Activated B cell treated with CpG ODN at 0.5 μM for 24 hours (primary cell): Measurements from ENCODE around the gene RIMKLB. TPM values are rescaled to one million over a fixed set of nuclear protein-coding genes. Genes with fewer than 3 reads are reported as not detected.

Experiments
- ATAC-seq: fragments of 200-7000 bp; cut with Tn5 transposase; one replicate; pipeline ENCODE4 v1.10.0; 2021; ENCODE audit warnings: low read depth, mild to moderate bottlenecking, moderate library complexity
- CTCF ChIA-PET: fragments of 350-600 bp; sonication (Branson Sonifier 250); formaldehyde crosslinking; loops from one replicate; lab custom pipeline; 2021; ENCODE audit warnings: antibody characterized with exemption; lab: Charles Lee
- POLR2A ChIA-PET: fragments of 350-600 bp; sonication (Branson Sonifier 250); formaldehyde crosslinking; loops from one replicate; lab custom pipeline; 2021; ENCODE audit warnings: antibody characterized with exemption; lab: Charles Lee
- DNase-seq: peaks from one replicate; pipeline ENCODE4 v3.0.0; 2022
- H3K27ac Mint-ChIP-seq: one replicate; pipeline ENCODE4 v1.8.0; 2020; ENCODE audit warnings: mixed read lengths
- H3K27me3 Mint-ChIP-seq: one replicate; pipeline ENCODE4 v1.8.0; 2021; ENCODE audit warnings: mixed read lengths
- H3K36me3 Mint-ChIP-seq: one replicate; pipeline ENCODE4 v1.8.0; 2021; ENCODE audit warnings: low read depth, mixed read lengths
- H3K4me1 Mint-ChIP-seq: one replicate; pipeline ENCODE4 v1.8.0; 2021; ENCODE audit warnings: mixed read lengths
- H3K4me3 Mint-ChIP-seq: one replicate; pipeline ENCODE4 v1.8.0; 2020; ENCODE audit warnings: mild to moderate bottlenecking, mixed read lengths
- H3K9me3 Mint-ChIP-seq: one replicate; pipeline ENCODE4 v1.8.0; 2020; ENCODE audit warnings: mixed read lengths
- intact Hi-C: fragments of 100-400 bp; cut with micrococcal nuclease; formaldehyde crosslinking; loops from one replicate; pipeline ENCODE4 v1.15.1; 2024
- total RNA-seq: library from RNA; stranded (reverse); gene quantifications from 2 replicates; pipeline ENCODE4 v1.2.3, GENCODE V29; 2022
- TF ChIP-seq, protein P1 (sequence below): fragments of 200-600 bp; IDR thresholded peaks from one replicate; pipeline ENCODE4 v1.8.0; 2022; ENCODE audit warnings: antibody characterized with exemption, mild to moderate bottlenecking

The RIMKLB gene
- total RNA-seq, 1 donor from 2014 or later, result 31.9 TPM

DNA sequence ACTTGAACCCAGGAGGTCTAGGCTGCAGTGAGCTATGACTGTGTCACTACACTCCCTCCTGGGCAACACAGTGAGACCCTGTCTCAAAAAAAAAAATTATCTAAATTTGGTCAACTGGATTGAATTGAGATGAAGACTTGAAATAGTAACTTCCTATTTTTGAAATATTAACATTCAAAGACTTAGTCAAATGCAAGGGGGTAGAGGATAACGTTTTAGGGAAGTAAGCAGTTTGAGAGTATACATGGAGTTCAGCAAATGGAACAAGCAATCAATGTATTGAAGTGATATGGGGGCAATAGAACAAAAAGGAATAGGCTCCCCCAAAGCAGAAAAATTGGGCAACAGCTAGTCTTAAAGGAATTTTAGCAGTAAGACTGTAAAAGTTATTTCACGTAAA, 30.5 kb upstream of the RIMKLB start:
- peaks cover 2% of the 10 kb centered on the region for H3K27me3 Mint-ChIP-seq
- CTCF ChIA-PET, result interaction anchor here (0.6 kb wide), 1 partner anchor 194 kb away, joined by 3 read pairs; no protein-coding TSS in a partner anchor
- intact Hi-C loops, result no loop called here
- peak; percentile 40 for ATAC-seq
- H3K4me1 Mint-ChIP-seq, result peaks cover 14% of the 10 kb centered on the region
- H3K9me3 Mint-ChIP-seq, result peaks cover 3% of the 10 kb centered on the region
- no peaks in the 10 kb centered on the region for H3K36me3 Mint-ChIP-seq
- no peak overlapping the region for H3K27ac Mint-ChIP-seq
- no peak for DNase-seq
- TF ChIP-seq, protein P1, sequence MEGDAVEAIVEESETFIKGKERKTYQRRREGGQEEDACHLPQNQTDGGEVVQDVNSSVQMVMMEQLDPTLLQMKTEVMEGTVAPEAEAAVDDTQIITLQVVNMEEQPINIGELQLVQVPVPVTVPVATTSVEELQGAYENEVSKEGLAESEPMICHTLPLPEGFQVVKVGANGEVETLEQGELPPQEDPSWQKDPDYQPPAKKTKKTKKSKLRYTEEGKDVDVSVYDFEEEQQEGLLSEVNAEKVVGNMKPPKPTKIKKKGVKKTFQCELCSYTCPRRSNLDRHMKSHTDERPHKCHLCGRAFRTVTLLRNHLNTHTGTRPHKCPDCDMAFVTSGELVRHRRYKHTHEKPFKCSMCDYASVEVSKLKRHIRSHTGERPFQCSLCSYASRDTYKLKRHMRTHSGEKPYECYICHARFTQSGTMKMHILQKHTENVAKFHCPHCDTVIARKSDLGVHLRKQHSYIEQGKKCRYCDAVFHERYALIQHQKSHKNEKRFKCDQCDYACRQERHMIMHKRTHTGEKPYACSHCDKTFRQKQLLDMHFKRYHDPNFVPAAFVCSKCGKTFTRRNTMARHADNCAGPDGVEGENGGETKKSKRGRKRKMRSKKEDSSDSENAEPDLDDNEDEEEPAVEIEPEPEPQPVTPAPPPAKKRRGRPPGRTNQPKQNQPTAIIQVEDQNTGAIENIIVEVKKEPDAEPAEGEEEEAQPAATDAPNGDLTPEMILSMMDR, result no peak
- POLR2A ChIA-PET, result no interaction called here
- no peak overlapping the region for H3K4me3 Mint-ChIP-seq

GRCh38 chr12:8668441-8668840, 29.4 kb upstream of the RIMKLB start:
- intact Hi-C loops, result no loop called here
- no peaks in the 10 kb centered on the region for H3K36me3 Mint-ChIP-seq
- ChIA-PET POLR2A (interaction anchor here (0.5 kb wide), 1 partner anchor 1219 kb away, joined by 4 read pairs; no protein-coding TSS in a partner anchor), CTCF (no interaction called here)
- H3K27ac Mint-ChIP-seq, result no peak overlapping the region
- DNase-seq (no peak), ATAC-seq (no peak)
- H3K4me3 Mint-ChIP-seq, result no peak overlapping the region
- peaks cover 15% of the 10 kb centered on the region for H3K4me1 Mint-ChIP-seq
- H3K9me3 Mint-ChIP-seq, result peaks cover 3% of the 10 kb centered on the region
- peaks cover 2% of the 10 kb centered on the region for H3K27me3 Mint-ChIP-seq
- TF ChIP-seq, protein P1, result no peak

DNA sequence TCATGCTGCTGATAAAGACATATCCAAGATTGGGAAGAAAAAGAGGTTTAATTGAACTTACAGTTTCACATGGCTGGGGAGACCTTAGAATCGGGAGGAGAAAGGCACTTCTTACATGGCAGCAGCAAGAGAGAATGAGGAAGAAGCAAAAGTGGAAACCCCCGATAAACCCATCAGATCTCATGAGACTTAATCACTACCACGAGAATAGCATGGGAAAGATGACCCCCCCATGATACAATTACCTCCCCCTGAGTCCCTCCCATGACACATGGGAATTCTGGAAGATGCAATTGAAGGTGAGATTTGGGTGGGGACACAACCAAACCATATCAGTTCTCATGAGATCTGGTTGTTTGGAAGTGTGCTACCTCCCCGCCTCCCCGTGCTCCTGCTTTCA, 25.4 kb upstream of the RIMKLB start:
- DNase-seq, result no peak
- H3K36me3 Mint-ChIP-seq, result no peaks in the 10 kb centered on the region
- H3K27ac Mint-ChIP-seq, result no peak overlapping the region
- intact Hi-C loops, result no loop called here
- H3K4me3 Mint-ChIP-seq, result no peak overlapping the region
- H3K4me1 Mint-ChIP-seq, result peaks cover 15% of the 10 kb centered on the region
- ChIA-PET POLR2A (no interaction called here), CTCF (no interaction called here)
- no peak for ATAC-seq
- H3K9me3 Mint-ChIP-seq, result peaks cover 3% of the 10 kb centered on the region
- H3K27me3 Mint-ChIP-seq, result no peaks in the 10 kb centered on the region
- TF ChIP-seq, protein P1, result no peak

DNA sequence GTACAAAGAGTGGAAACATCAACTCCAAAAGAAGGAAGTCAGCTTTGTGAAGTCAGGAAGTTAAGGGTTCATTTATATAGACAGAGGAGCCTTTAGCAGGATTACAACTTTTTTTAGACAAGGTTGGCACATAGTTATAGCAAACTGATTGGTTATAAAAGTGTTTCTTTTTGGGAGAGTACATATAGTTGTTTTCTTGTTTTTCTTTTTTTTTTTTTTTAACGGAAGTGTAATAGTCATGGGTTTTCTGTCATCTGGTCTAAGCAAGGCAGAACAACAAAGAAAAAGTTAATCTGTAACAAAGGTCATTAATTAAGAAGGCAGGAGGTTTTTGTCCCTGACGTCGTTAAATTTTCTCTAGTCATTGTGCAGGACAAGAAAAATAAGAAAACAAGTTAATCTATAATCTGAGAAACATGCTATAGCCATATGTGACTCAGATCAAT, 22.2 kb upstream of the RIMKLB start:
- H3K27ac Mint-ChIP-seq, result no peak overlapping the region
- H3K4me3 Mint-ChIP-seq, result no peak overlapping the region

DNA sequence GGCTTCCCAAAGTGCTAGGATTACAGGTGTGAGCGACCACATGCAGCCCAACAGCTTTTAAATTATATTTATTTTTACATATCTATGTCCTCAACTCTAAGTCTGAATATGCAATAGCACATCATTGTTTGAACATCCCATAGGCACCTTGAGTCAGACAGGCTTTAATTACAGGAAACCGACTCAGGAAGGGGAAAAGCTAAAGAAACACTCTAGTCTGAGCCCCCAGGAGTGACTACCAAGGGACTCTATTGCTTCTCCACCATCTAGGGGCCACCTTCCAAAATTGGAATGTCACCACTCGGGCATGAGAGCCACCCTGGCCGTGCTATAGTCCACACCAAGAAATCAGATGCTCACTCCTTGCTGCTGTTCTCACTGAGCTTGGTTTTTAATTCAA, 21.1 kb upstream of the RIMKLB start:
- intact Hi-C loops, result no loop called here
- no peak for DNase-seq
- peaks cover 8% of the 10 kb centered on the region for H3K4me1 Mint-ChIP-seq
- ChIA-PET CTCF (interaction anchor here (0.8 to 1.8 kb wide), 5 partner anchors 8 to 362 kb away, joined by 3 to 5 read pairs (median 3); no protein-coding TSS in a partner anchor), POLR2A (no interaction called here)
- no peak for ATAC-seq
- H3K36me3 Mint-ChIP-seq, result no peaks in the 10 kb centered on the region
- TF ChIP-seq, protein P1, result no peak
- H3K27me3 Mint-ChIP-seq, result peaks cover 2% of the 10 kb centered on the region
- no peak overlapping the region for H3K4me3 Mint-ChIP-seq
- no peak overlapping the region for H3K27ac Mint-ChIP-seq
- no peaks in the 10 kb centered on the region for H3K9me3 Mint-ChIP-seq

More for the DNA sequence above, 22.2 kb upstream of the RIMKLB start:
- Mint-ChIP-seq H3K27me3 (peaks cover 2% of the 10 kb centered on the region), H3K36me3 (no peaks in the 10 kb centered on the region), H3K4me1 (peaks cover 8% of the 10 kb centered on the region), H3K9me3 (no peaks in the 10 kb centered on the region)
- no peak for ATAC-seq
- DNase-seq, result no peak
- TF ChIP-seq, protein P1, result no peak
- intact Hi-C loops, result no loop called here
- POLR2A ChIA-PET, result no interaction called here
- CTCF ChIA-PET, result no interaction called here
